Neural crest cell (in vitro differentiated cells): ENCODE data around the gene PIP4K2B. TPM values are rescaled to one million over a fixed set of nuclear protein-coding genes. Genes with fewer than 3 reads are reported as not detected.
"Not testable (repeated sequence)": the region's sequence is repeated elsewhere in the genome, so short reads cannot be mapped to it uniquely, and the experiment has no call there.

Source experiments
- DNase-seq: peaks from one replicate; pipeline ENCODE4 v3.0.0; 2021; ENCODE audit warnings: low read depth, mixed read lengths, low spot score
- H3K27ac Mint-ChIP-seq: one replicate; pipeline ENCODE4 v1.8.0; 2021; ENCODE audit warnings: mild to moderate bottlenecking, mixed read lengths; ENCODE audit not compliant: unreplicated experiment
- H3K27me3 Mint-ChIP-seq: 2 replicates; pipeline ENCODE4 v1.8.0; 2021; ENCODE audit warnings: low read depth, mild to moderate bottlenecking, mixed read lengths
- H3K36me3 Mint-ChIP-seq: 2 replicates; pipeline ENCODE4 v1.8.0; 2021; ENCODE audit warnings: low read depth, mild to moderate bottlenecking, mixed read lengths
- H3K4me1 Mint-ChIP-seq: 2 replicates; pipeline ENCODE4 v1.8.0; 2021; ENCODE audit warnings: mixed read lengths
- H3K4me3 Mint-ChIP-seq: one replicate; pipeline ENCODE4 v1.8.0; 2021; ENCODE audit warnings: mild to moderate bottlenecking, mixed read lengths
- H3K9me3 Mint-ChIP-seq: 2 replicates; pipeline ENCODE4 v1.8.0; 2021; ENCODE audit warnings: mixed read lengths
- CTCF ChIP-seq: fragments of 200-600 bp; sonication (generic); conservative IDR thresholded peaks from 2 replicates; pipeline ENCODE4 v1.5.0; 2021; ENCODE audit warnings: antibody characterized with exemption, mild to moderate bottlenecking
- total RNA-seq: library from RNA; stranded (reverse); gene quantifications from 2 replicates; pipeline ENCODE4 v1.2.1, GENCODE V29; 2021

The PIP4K2B gene
- total RNA-seq, 1 donor from 2014 or later, result 105 TPM

GRCh38 chr17:38797158-38797490 lies 2.2 kb downstream of the PIP4K2B start:
- no peak for TF ChIP-seq CTCF
- Mint-ChIP-seq H3K4me1 (peaks cover 48% of the 10 kb centered on the region), H3K36me3 (peaks cover 8% of the 10 kb centered on the region), H3K4me3 (peak overlapping the region; percentile 99), H3K27ac (no peak overlapping the region), H3K27me3 (peaks cover 3% of the 10 kb centered on the region), H3K9me3 (no peaks in the 10 kb centered on the region)
- no peak for DNase-seq

GRCh38 chr17:38796451-38797157 lies 2.8 kb downstream of the PIP4K2B start:
- H3K4me1 Mint-ChIP-seq, result peaks cover 46% of the 10 kb centered on the region
- H3K27ac Mint-ChIP-seq, result no peak overlapping the region
- no peaks in the 10 kb centered on the region for H3K9me3 Mint-ChIP-seq

GRCh38 chr17:38794221-38794620 lies 5.1 kb downstream of the PIP4K2B start:
- H3K9me3 Mint-ChIP-seq, result no peaks in the 10 kb centered on the region
- H3K4me1 Mint-ChIP-seq, result peaks cover 51% of the 10 kb centered on the region
- no peak overlapping the region for H3K27ac Mint-ChIP-seq

More at GRCh38 chr17:38796451-38797157, 2.8 kb downstream of the PIP4K2B start:
- DNase-seq, result no peak
- no peak for TF ChIP-seq CTCF
- Mint-ChIP-seq H3K27me3 (peaks cover 3% of the 10 kb centered on the region), H3K4me3 (peak overlapping the region; percentile 99), H3K36me3 (peaks cover 5% of the 10 kb centered on the region)

GRCh38 chr17:38791162-38791561 lies 8.2 kb downstream of the PIP4K2B start:
- H3K4me1 Mint-ChIP-seq, result peaks cover 30% of the 10 kb centered on the region
- no peaks in the 10 kb centered on the region for H3K27me3 Mint-ChIP-seq
- H3K4me3 Mint-ChIP-seq, result no peak overlapping the region
- no peak for TF ChIP-seq CTCF
- H3K27ac Mint-ChIP-seq, result no peak overlapping the region
- no peaks in the 10 kb centered on the region for H3K36me3 Mint-ChIP-seq
- H3K9me3 Mint-ChIP-seq, result no peaks in the 10 kb centered on the region
- no peak for DNase-seq

More at GRCh38 chr17:38794221-38794620, 5.1 kb downstream of the PIP4K2B start:
- TF ChIP-seq CTCF, result no peak
- peaks cover 3% of the 10 kb centered on the region for H3K27me3 Mint-ChIP-seq
- H3K4me3 Mint-ChIP-seq, result no peak overlapping the region
- DNase-seq, result no peak
- peaks cover 4% of the 10 kb centered on the region for H3K36me3 Mint-ChIP-seq

- not testable (repeated sequence) for H3K36me3 Mint-ChIP-seq, H3K27me3 Mint-ChIP-seq, DNase-seq, H3K27ac Mint-ChIP-seq, H3K9me3 Mint-ChIP-seq, H3K4me3 Mint-ChIP-seq
- H3K4me1 Mint-ChIP-seq, result peaks cover 29% of the 10 kb centered on the region
Observed at GRCh38 chr17:38790148-38790707, 9.1 kb downstream of the PIP4K2B start.

GRCh38 chr17:38789185-38789584 lies 10.2 kb downstream of the PIP4K2B start:
- H3K4me1 Mint-ChIP-seq, result peaks cover 24% of the 10 kb centered on the region
- no peaks in the 10 kb centered on the region for H3K9me3 Mint-ChIP-seq
- peak overlapping the region; percentile 55 for H3K4me3 Mint-ChIP-seq
- peak overlapping the region; percentile 83 for H3K27ac Mint-ChIP-seq
- peaks cover 2% of the 10 kb centered on the region for H3K36me3 Mint-ChIP-seq
- no peaks in the 10 kb centered on the region for H3K27me3 Mint-ChIP-seq
- no peak for DNase-seq
- TF ChIP-seq CTCF, result no peak

GRCh38 chr17:38787999-38788398 lies 11.4 kb downstream of the PIP4K2B start:
- not testable (repeated sequence) for DNase-seq, H3K4me3 Mint-ChIP-seq, H3K36me3 Mint-ChIP-seq, H3K27ac Mint-ChIP-seq, H3K27me3 Mint-ChIP-seq, H3K9me3 Mint-ChIP-seq
- peaks cover 20% of the 10 kb centered on the region for H3K4me1 Mint-ChIP-seq
